HFF-Myc (cell line): ENCODE results near the gene SLC35A4.

Experiments
- DNase-seq: peaks from one replicate; pipeline ENCODE4 v3.0.0-alpha.2; 2011; ENCODE audit warnings: low read depth; ENCODE audit errors: extremely low read depth
- H3K4me3 ChIP-seq: replicated peaks from 2 replicates; pipeline ENCODE4 v1.5.1; 2011; ENCODE audit warnings: low read depth, mild to moderate bottlenecking, control low read depth, low read length
- TF ChIP-seq, protein P1 (sequence below): IDR thresholded peaks from 2 replicates; pipeline ENCODE4 v1.5.1; 2012; ENCODE audit warnings: mild to moderate bottlenecking, low read depth, low read length, control low read depth; ENCODE audit errors: missing control alignments

Gene SLC35A4

DNA sequence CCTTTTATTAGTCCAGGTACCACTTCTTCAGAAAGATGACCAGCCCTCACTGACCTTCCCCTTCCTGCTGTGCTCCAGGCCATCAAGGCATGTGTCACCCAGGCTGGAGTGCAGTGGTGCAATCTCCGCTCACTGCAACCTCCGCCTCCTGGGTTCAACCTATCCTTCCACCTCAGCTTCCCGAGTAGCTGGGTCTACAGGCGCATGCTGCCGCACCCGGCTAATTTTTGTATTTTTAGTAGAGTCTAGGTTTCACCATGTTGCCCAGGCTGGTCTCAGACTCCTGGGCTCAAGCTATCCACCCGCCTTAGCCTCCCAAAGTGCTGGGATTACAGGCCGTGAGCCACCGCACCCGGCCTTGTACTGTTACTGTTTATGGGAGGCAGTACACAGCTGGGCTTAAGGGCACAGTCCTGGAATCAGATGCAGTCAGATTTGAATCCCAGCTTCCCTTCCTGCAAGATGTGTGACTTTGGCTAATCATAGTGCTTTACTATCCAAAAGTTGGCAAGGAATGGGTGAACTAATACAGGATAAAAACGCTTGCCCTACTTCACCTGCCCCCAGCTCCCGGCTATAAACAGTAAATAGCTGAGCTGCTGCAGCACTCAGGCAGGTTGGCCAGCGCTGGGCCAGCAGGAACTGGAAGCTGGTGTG, 17.6 kb upstream of the SLC35A4 start:
- DNase-seq, result no peak
- no peak overlapping the region for H3K4me3 ChIP-seq
- TF ChIP-seq, protein P1, sequence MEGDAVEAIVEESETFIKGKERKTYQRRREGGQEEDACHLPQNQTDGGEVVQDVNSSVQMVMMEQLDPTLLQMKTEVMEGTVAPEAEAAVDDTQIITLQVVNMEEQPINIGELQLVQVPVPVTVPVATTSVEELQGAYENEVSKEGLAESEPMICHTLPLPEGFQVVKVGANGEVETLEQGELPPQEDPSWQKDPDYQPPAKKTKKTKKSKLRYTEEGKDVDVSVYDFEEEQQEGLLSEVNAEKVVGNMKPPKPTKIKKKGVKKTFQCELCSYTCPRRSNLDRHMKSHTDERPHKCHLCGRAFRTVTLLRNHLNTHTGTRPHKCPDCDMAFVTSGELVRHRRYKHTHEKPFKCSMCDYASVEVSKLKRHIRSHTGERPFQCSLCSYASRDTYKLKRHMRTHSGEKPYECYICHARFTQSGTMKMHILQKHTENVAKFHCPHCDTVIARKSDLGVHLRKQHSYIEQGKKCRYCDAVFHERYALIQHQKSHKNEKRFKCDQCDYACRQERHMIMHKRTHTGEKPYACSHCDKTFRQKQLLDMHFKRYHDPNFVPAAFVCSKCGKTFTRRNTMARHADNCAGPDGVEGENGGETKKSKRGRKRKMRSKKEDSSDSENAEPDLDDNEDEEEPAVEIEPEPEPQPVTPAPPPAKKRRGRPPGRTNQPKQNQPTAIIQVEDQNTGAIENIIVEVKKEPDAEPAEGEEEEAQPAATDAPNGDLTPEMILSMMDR, result no peak

DNA sequence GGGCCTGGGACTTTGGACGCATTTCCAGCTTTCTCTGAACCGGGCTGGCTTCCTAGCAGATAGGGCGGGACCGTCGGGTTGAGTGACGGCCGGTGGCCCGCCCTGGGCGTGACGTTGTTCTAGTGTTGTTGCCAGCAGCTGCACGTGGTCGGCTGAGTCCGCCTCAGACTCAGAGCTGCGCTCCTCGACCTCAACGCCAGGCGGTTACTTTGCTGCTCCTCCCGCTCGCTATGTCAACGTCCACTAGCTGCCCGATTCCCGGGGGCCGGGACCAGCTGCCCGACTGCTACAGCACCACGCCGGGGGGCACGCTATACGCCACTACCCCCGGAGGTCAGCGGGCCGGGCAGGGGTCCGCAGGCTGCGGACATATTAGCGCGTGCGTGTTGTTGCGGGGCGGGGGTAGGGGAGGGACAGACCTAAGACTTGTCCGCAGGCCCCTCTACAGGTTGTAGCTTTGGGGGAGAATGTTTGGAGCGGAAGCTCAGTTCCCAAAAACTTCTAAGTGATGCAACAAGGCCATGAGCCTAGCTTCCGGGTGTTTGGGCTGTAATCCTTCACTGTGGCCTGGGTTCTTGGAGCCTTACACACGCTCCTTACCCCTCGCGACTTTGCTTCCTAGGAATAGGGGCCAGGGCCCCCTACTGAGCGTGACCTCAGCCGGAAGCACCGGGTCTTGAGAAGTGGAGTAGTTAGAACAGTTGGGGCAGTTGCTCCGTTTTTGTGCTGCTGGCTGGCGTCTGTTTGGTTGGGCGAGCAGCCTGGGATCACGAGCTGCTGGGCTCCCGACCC, 16.9 kb upstream of the SLC35A4 start, which contains the start of gene EIF4EBP3:
TSS of gene EIF4EBP3 (plus strand) at position 155 of the 792 bp plus-strand sequence. CDS start at position 231, 76 bp downstream.
- H3K4me3 ChIP-seq, result peak within 1 kb of the TSS; percentile 49
- DNase-seq, result peak; percentile 87
- TF ChIP-seq, protein P1, result peak; percentile 35

DNA sequence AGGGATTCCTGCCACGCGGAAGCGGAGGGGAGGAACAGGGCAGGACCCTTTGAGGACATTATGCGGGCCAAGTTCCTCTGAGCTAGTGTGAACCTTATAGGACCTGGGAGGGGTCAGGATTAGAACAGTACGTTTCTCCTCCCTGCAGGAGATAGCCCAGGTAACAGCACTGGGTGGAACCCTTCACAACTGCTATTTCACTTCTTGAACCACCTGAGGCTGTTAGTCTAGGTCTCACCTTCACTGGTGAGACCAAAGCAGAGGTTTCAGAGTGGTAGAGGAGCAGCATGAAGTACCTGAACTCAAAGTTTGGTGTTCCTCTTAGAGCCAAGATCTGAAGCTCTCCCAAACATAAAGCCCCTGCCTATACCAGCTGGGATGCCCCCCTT, 16.3 kb upstream of the SLC35A4 start:
- no peak for DNase-seq
- TF ChIP-seq, protein P1, result no peak
- peak overlapping the region; percentile 49 for H3K4me3 ChIP-seq

DNA sequence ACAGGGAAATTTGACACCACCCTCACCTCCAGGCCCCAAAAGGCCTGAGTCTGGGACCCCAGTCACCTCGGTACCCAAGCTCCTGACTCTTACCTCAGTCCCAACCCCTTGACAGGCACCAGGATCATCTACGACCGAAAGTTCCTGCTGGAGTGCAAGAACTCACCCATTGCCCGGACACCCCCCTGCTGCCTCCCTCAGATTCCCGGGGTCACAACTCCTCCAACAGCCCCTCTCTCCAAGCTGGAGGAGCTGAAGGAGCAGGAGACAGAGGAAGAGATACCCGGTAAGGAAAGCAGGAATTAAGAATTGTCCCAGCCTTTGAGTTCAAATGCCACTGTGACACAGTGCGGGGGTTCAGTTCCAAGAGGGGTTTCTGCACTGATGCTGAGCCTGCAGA, 15.8 kb upstream of the SLC35A4 start:
- no peak overlapping the region for H3K4me3 ChIP-seq
- DNase-seq, result no peak
- TF ChIP-seq, protein P1, result no peak

DNA sequence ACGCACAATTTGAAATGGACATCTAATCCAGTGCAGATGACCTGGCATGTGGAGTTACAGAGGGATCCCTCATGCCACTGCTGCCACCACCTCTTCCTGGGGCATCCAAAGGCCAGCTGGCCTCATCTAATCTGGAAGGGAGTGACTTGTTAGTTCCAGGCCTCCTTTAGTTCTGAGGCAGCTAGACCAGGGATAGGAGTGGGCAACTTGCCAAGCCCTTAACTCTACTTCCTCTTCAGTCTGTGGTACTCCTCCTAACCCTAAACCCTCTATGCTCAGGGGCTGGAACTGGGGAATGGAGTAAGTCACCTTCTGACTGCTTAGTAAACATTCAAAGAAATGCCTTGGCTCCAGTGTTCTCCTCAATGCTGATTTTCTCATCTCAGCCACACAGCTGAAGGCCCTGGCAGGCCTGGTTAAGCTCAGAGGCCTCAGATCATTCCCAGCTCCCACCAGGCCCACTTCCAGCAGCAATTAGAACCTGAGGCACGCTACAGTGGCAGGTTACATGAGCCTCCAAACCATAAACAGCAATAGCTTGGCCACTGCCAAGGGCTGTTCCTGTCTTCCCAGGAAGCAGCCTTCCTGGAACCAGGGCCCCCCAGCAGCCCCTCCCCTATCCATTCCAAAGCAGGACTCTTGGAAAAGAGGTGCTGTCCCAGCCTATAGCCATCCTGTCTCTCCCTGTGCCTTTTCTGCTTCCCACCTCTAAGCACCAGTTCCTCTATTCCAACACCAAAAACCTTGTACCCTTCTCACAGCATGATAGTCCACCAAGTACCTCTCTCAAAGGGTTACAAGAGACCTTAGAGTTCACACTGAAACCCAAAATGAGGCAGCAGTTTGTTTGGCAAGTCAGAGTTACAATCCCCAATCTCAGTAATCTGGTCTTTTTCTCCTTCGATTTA, 15.1 kb upstream of the SLC35A4 start:
- no peak for DNase-seq
- TF ChIP-seq, protein P1, result no peak
- H3K4me3 ChIP-seq, result no peak overlapping the region

DNA sequence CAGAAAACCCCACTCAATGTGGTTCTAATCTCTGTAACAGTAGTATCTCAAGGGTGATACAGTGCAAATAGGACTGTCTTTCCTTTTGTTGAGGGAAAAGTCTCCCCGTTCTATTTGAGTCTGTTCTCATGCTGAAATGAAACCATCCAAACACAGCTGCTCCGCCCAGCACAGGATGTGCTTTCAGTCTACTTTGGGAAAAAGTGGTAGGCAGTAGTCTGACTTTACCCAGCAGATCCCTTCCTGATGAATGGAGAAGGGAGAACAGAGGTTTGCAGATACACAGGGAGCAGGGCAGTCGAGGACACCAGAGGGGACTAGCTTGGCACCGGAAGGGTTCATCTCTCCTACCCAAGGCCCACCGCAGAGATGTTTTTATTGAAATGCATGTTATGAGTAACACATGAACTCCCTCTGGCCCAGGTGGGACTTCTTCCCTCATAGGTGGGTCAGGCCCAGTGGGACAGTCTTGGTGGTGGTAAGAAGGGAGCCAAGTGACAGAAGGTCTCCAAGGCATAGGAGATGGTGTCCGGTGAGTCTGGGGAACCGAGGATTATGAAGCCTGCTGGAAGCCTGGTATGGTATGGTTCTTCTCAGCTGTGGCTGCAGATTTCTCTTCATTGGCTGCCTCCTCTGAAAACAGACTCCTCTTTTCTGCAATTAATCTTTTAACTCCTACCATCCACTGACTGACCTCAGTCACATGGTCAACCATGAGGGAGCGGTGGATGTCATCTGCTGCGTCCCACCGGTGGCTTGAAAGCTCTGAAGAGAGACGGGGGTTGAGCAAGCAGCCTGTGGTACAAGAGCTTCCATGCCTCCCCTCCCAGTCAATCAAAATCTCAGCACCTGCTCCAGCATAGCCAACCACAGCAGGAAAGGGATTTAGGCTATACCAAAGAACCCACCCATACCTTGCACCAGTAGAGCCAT, 14.2 kb upstream of the SLC35A4 start:
- H3K4me3 ChIP-seq, result no peak overlapping the region
- TF ChIP-seq, protein P1, result no peak
- DNase-seq, result no peak
